Measurements from ENCODE around the gene ARHGAP25. TPM values are rescaled to one million over a fixed set of nuclear protein-coding genes. Genes with fewer than 3 reads are reported as not detected.

Gene ARHGAP25
- total RNA-seq, 3 donors from 2014 or later: 3.1 to 8.8 (median 8.2) TPM

DNA sequence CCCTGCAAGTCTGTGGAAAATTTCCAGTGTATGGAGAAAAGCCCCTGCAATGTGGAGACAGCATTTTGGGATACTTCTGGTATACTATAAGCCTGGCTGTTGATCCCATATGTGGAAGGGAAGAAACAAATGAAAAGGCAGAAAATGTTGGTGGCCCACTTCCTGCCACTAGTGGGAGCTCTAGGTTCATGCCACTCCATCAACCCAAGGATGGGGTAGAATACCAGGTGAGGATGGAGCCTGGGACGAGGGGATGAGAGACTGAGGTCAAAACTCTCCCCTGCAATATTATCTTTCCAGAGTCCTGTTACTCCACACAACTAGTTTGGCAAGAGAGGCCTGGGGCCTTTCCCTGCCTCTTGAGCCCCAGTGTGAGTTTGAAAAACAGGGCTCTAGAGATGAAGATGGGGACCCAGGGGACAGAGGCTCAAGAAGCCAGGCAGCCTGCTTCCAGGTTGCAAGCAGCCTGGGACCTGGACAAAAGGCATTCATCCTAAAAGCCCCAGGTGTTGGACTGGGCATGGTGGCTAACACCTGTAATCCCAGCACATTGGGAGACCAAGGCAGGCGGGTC, 104.7 kb downstream of the ARHGAP25 start:
- Histone ChIP-seq H3K9me3 (no peaks in the 10 kb centered on the region), H3K4me3 (no peak overlapping the region), H3K4me1 (ENCODE audit: low read depth) (no peaks in the 10 kb centered on the region), H3K36me3 (ENCODE audit: low read depth) (no peaks in the 10 kb centered on the region)
- ATAC-seq (peak; percentile 50), DNase-seq (peak in 1 of 3 donors; percentile 49)
- intact Hi-C loops (cut with DNase I, micrococcal nuclease): loop anchor here (10.0 kb wide), 1 partner anchor 85 kb away; no protein-coding TSS in a partner anchor
- TF ChIP-seq, protein P1, sequence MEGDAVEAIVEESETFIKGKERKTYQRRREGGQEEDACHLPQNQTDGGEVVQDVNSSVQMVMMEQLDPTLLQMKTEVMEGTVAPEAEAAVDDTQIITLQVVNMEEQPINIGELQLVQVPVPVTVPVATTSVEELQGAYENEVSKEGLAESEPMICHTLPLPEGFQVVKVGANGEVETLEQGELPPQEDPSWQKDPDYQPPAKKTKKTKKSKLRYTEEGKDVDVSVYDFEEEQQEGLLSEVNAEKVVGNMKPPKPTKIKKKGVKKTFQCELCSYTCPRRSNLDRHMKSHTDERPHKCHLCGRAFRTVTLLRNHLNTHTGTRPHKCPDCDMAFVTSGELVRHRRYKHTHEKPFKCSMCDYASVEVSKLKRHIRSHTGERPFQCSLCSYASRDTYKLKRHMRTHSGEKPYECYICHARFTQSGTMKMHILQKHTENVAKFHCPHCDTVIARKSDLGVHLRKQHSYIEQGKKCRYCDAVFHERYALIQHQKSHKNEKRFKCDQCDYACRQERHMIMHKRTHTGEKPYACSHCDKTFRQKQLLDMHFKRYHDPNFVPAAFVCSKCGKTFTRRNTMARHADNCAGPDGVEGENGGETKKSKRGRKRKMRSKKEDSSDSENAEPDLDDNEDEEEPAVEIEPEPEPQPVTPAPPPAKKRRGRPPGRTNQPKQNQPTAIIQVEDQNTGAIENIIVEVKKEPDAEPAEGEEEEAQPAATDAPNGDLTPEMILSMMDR (IDR thresholded peaks at IDR 0.05): no peak

DNA sequence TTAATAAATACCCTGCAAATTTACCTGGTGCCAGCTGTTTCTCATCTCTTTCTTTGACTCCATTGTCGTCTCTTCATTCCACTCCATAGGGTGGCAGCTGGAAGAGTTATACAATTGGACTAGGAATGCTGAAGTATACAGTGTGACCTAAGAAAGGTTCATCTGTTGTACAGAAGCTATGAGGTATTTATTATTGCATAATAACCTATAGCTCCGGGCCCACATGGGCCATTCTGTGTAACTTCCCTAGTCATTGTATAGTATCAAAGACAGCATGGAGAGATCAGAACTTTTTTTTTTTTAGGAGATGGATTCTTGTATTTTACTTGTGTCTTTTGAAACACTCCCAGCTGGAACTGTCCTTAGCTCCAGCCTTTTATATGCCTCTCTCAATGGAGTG, 110.4 kb downstream of the ARHGAP25 start:
- no peaks in the 10 kb centered on the region for H3K4me1 ChIP-seq (ENCODE audit: low read depth)
- H3K4me3 ChIP-seq: no peak overlapping the region
- TF ChIP-seq, protein P1 (IDR thresholded peaks at IDR 0.05): no peak
- no peaks in the 10 kb centered on the region for H3K9me3 ChIP-seq
- intact Hi-C loops (cut with DNase I, micrococcal nuclease): no loop called here
- ATAC-seq: no peak
- no peak for DNase-seq
- H3K36me3 ChIP-seq (ENCODE audit: low read depth): no peaks in the 10 kb centered on the region

DNA sequence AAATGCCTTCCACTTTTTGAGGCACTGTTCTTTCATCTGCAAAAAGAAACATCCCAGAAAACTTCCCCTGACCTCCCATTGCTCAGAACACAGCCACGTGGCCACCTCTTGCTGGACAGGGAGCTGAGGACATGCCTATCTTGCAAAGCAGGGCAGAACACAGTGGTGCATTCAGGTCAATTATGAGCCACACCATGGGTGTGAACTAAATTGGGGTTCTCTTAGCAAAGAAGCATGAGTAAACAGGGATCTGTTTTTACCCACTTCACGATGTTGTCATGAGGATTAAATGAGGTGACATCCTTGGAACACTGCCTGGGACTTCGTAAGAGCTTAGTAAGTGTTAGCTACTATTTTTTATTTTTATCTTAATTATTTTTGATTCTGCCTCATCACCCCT, 111.5 kb downstream of the ARHGAP25 start:
- H3K4me1 ChIP-seq (ENCODE audit: low read depth): no peaks in the 10 kb centered on the region
- DNase-seq (no peak), ATAC-seq (no peak)
- no peaks in the 10 kb centered on the region for H3K9me3 ChIP-seq
- no peak overlapping the region for H3K4me3 ChIP-seq
- H3K36me3 ChIP-seq (ENCODE audit: low read depth): no peaks in the 10 kb centered on the region
- TF ChIP-seq, protein P1 (IDR thresholded peaks at IDR 0.05): no peak
- intact Hi-C loops (cut with DNase I, micrococcal nuclease): no loop called here

DNA sequence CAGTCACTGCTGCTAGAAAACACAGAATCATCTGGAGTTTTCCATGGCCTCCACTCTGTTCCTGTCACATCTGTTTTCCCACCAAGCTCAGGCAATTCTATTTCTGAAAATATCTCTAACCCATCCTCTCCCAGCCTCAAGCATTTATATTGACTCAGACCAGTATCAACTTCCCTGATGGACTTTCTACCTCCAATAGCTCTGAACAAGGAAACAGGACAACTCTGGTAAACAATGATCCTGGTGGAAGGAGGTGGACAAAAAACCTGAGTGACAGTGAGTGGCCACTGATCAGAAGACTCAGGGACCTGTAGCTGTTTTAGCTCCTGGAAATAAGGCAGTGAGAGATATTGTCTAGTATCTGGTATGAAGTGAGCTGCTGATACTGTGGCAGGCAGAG, 113.1 kb downstream of the ARHGAP25 start:
- DNase-seq (no peak), ATAC-seq (peak; percentile 90)
- Histone ChIP-seq H3K4me3 (no peak overlapping the region), H3K9me3 (no peaks in the 10 kb centered on the region), H3K36me3 (ENCODE audit: low read depth) (no peaks in the 10 kb centered on the region), H3K4me1 (ENCODE audit: low read depth) (no peaks in the 10 kb centered on the region)
- TF ChIP-seq, protein P1 (IDR thresholded peaks at IDR 0.05): no peak
- intact Hi-C loops (cut with DNase I, micrococcal nuclease): no loop called here

DNA sequence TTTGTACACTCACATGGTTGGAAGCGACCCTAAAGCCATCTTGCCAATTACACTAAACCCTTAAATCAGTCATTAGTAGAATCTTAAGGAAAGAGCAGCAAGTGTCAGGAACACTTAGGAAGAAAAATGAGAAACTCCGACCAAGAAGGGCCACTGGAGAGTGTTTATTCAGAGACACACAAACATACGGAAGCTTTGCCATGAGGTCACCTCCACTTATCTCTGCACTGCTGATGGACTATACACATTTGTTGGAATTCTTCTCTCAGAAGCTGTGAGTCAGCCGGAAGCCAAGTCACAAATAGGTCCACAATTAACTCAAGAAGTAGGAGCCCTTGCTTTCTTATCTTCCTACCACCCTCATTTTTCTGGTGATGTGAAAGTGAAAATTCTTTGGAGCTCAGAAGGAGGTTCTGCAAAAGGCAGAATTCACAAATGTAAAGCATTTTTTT, 115.0 kb downstream of the ARHGAP25 start:
- no peaks in the 10 kb centered on the region for H3K36me3 ChIP-seq (ENCODE audit: low read depth)
- TF ChIP-seq, protein P1 (IDR thresholded peaks at IDR 0.05): no peak
- ATAC-seq: no peak
- no peaks in the 10 kb centered on the region for H3K9me3 ChIP-seq
- no peak for DNase-seq
- no peaks in the 10 kb centered on the region for H3K4me1 ChIP-seq (ENCODE audit: low read depth)
- intact Hi-C loops (cut with DNase I, micrococcal nuclease): no loop called here
- H3K4me3 ChIP-seq: no peak overlapping the region

DNA sequence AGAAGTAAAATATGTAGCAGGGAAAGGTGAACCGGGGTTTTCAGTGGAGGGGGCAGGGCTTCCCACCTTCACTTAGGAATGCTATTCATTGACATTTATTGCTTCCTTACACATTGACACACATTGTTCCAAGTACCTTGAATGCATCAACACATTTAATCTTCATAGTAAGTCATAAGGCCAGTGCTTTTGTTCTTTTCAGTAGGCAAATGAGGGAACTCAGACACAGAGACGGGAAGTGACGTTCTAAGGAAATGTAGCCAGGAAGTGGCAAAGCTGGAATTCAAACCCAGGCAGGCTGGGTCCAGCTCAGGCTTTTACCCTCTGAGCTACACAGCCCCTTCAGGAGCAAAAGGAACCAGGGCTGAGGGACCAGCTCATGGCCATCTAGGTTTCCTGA, 115.9 kb downstream of the ARHGAP25 start:
- DNase-seq: no peak
- intact Hi-C loops (cut with DNase I, micrococcal nuclease): no loop called here
- H3K4me3 ChIP-seq: no peak overlapping the region
- TF ChIP-seq, protein P1 (IDR thresholded peaks at IDR 0.05): no peak
- ATAC-seq: no peak
- no peaks in the 10 kb centered on the region for H3K9me3 ChIP-seq
- no peaks in the 10 kb centered on the region for H3K4me1 ChIP-seq (ENCODE audit: low read depth)
- H3K36me3 ChIP-seq (ENCODE audit: low read depth): no peaks in the 10 kb centered on the region

Data from mucosa of descending colon (tissue), 3 donors.